ENCODE data around the gene NKIRAS2.
A peak's percentile ranks its signal among the peaks of the same experiment; 100 is the strongest.

The NKIRAS2 gene

GRCh38 chr17:42019509-42020404, at the start of gene NKIRAS2:
Gene NKIRAS2, plus strand, starts transcription at chr17:42020090. Its CDS starts 1,488 bp downstream, at chr17:42021578.
- DNase-seq, result peak; percentile 92

- no peak for DNase-seq
These were observed 49.0 kb upstream of the NKIRAS2 start for GRCh38 chr17:41970901-41971331.

GRCh38 chr17:41971721-41972523, 48.0 kb upstream of the NKIRAS2 start:
- no peak for DNase-seq

- no peak for DNase-seq
These were observed 47.1 kb upstream of the NKIRAS2 start for GRCh38 chr17:41972571-41973407.

- no peak for DNase-seq
These were observed 46.5 kb upstream of the NKIRAS2 start for GRCh38 chr17:41973408-41973811.

- DNase-seq, result no peak
These were observed 45.9 kb upstream of the NKIRAS2 start for GRCh38 chr17:41974031-41974430.

GRCh38 chr17:41974658-41975057, 45.2 kb upstream of the NKIRAS2 start:
- DNase-seq, result no peak

- peak; percentile 37 for DNase-seq
These were observed 44.5 kb upstream of the NKIRAS2 start for GRCh38 chr17:41975099-41976083.

GRCh38 chr17:41976142-41976768, 43.6 kb upstream of the NKIRAS2 start:
- no peak for DNase-seq

GRCh38 chr17:41977991-41978390, 41.9 kb upstream of the NKIRAS2 start:
- DNase-seq, result no peak

GRCh38 chr17:41982026-41982760, 37.7 kb upstream of the NKIRAS2 start:
- DNase-seq, result no peak

- DNase-seq, result no peak
These were observed 35.4 kb upstream of the NKIRAS2 start for GRCh38 chr17:41984454-41984853.

GRCh38 chr17:41985919-41986318, 34.0 kb upstream of the NKIRAS2 start:
- no peak for DNase-seq

GRCh38 chr17:41986634-41987033, 33.3 kb upstream of the NKIRAS2 start:
- no peak for DNase-seq

- no peak for DNase-seq
These were observed 32.2 kb upstream of the NKIRAS2 start for GRCh38 chr17:41987642-41988041.

GRCh38 chr17:41988418-41988817, 31.5 kb upstream of the NKIRAS2 start:
- DNase-seq, result no peak

GRCh38 chr17:41989702-41990419, 30.0 kb upstream of the NKIRAS2 start:
- no peak for DNase-seq

GRCh38 chr17:41992576-41992975, 27.3 kb upstream of the NKIRAS2 start:
- no peak for DNase-seq

- no peak for DNase-seq
These were observed 23.1 kb upstream of the NKIRAS2 start for GRCh38 chr17:41996855-41997164.

- no peak for DNase-seq
These were observed 21.4 kb upstream of the NKIRAS2 start for GRCh38 chr17:41998497-41998896.
